ENCODE measurements around the gene MYBBP1A.

DNA sequence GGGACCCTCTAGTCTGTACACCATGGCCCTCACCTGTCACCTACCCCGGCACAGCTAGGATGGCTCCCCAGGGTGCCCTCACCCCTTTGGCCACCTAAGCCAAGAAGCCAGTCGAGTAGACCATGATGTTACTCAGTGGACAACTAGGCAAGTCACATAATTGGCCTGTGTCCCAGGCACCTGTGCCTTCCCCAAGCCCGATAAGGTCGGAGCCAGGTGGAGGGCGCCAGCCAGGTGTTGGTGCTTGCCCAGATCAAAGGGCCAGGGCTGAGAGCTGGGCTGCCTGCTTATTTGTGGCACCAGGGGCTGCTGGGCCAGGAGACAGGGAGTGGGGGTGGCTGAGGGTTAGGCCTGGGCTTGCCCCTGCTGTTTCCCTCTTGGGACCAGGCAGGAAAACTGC is 39.7 kb downstream of the MYBBP1A start:
- TF ChIP-seq POLR2AphosphoS5 (IDR thresholded peaks at IDR 0.05) = no peak
- TF ChIP-seq, protein P1, sequence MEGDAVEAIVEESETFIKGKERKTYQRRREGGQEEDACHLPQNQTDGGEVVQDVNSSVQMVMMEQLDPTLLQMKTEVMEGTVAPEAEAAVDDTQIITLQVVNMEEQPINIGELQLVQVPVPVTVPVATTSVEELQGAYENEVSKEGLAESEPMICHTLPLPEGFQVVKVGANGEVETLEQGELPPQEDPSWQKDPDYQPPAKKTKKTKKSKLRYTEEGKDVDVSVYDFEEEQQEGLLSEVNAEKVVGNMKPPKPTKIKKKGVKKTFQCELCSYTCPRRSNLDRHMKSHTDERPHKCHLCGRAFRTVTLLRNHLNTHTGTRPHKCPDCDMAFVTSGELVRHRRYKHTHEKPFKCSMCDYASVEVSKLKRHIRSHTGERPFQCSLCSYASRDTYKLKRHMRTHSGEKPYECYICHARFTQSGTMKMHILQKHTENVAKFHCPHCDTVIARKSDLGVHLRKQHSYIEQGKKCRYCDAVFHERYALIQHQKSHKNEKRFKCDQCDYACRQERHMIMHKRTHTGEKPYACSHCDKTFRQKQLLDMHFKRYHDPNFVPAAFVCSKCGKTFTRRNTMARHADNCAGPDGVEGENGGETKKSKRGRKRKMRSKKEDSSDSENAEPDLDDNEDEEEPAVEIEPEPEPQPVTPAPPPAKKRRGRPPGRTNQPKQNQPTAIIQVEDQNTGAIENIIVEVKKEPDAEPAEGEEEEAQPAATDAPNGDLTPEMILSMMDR (IDR thresholded peaks at IDR 0.05) = no peak
